Activated effector memory CD4-positive, alpha-beta T cell treated with anti-CD3 and anti-CD28 coated beads, Interleukin-2, amount 50 U/mL, for 16 hours (primary cell): ENCODE measurements around the gene APOA1.

ENCODE experiments used
- DNase-seq: peaks from one replicate; pipeline ENCODE4 v3.0.0-alpha.2; 2020

Gene APOA1

DNA sequence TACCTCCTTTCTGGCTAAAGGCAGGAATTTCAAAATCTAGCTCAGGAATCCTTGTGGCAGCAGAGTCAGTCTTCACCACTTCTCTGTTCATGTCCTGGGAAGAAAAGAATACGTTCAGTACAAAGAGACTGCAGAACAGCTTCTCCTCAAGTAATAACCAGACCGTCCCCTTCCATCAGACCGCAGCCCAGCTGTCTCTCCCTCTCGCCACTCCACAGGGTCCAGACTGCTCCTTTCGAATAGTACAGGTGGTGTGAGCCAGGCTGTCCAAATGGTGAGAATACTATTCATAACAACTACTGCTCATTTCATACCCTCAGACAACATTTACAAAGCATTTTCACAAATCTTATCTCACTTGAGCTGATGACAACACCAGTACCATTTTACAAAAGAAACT lies 50.5 kb downstream of the APOA1 start:
- no peak for DNase-seq

DNA sequence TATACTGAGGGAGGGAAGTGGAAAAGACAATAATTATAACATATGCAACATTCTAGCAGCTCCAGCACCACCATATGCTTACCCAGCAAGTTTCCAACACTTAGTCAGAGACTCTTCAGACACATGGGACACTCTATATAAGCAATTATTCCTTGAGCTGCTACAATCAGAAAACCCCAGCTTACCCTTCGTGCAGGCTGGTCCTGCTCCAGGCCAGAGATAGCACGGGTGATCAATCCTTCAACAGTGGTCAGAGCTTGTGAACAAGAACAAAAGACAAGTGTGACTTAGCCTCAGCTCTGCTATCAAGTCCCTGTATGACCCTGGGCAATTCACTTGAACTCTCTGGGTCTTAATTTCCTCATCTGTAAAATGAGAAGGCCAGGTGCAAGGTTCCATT lies 51.1 kb downstream of the APOA1 start:
- DNase-seq = no peak
